NT2/D1 (cell line): ENCODE results near the gene PHACTR1.

Experiments
- YY1 ChIP-seq: IDR thresholded peaks from 2 replicates; pipeline ENCODE4 v1.6.1; 2011; ENCODE audit not compliant: insufficient read length, insufficient read depth
- ZNF274 ChIP-seq: IDR thresholded peaks from 2 replicates; pipeline ENCODE4 v1.6.1; 2011; ENCODE audit warnings: mild to moderate bottlenecking, low read depth, low read length

DNA sequence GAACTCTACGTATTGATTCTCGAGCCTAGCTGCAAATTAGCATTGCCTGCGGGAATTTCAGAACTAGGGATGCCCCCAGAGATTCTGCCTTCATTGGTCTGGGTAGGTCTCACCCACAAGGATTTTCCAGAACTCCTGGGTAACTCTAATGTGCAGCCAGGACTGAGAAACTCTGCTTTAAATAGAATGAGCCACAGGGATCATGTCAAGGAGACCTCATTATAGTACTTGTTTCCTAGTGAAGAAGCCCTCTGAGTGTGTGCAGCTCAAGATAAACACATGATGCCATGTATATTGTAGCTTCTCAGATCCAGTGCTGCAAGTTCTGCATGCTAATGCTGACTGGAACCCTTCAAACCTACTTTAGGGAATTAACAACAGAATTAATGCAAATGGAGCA is 179.2 kb downstream of the PHACTR1 start:
- TF ChIP-seq ZNF274 (no peak), YY1 (no peak)
